Left forelimb (tissue), 1 donor: ENCODE data around the gene ELAVL1.
A peak's percentile ranks its signal among the peaks of the same experiment; 100 is the strongest.
"Not testable (repeated sequence)": the region's sequence is repeated elsewhere in the genome, so short reads cannot be mapped to it uniquely, and the experiment has no call there.

ENCODE experiments used
- DNase-seq: peaks from one replicate; pipeline ENCODE4 v3.0.0-alpha.2; 2018; ENCODE audit warnings: low spot score

The ELAVL1 gene

DNA sequence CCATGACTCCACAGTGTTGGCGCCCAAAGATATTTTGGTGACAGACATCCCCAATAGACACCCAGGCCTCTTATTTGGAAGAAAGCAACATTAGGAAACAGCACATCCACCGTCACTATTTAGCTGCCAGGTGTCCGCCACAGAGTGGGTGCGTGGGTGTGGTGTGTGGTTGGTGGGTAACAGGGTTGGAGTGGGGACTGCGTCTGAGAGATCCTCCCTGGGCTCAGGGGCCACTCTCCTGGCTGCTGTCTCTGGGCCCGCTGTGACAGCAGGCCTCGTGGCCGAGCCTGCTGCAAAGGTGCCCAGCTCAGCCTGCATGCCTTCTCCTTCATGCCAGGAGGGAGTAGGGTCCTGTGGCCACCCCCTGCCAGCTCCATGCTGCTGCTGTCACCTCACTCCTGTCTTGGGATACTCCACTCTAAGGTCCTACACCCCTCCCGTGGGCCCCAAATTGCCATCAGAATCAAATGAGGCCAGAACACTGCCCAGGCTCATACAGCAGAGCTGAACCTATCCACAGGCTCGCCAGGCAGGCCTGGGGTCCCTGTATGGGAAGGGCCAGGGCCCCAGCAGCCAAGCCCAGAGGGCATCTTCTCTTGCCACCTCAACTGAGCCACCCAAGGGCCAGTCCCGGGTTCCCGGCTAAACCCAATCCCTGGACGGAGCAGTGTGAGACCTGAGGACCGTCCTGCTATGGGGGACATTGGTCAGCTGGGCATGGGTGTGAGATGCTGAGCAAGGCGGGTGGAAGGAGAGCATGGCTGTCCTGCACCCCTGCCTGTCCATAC, 37.2 kb downstream of the ELAVL1 start:
- no peak for DNase-seq

DNA sequence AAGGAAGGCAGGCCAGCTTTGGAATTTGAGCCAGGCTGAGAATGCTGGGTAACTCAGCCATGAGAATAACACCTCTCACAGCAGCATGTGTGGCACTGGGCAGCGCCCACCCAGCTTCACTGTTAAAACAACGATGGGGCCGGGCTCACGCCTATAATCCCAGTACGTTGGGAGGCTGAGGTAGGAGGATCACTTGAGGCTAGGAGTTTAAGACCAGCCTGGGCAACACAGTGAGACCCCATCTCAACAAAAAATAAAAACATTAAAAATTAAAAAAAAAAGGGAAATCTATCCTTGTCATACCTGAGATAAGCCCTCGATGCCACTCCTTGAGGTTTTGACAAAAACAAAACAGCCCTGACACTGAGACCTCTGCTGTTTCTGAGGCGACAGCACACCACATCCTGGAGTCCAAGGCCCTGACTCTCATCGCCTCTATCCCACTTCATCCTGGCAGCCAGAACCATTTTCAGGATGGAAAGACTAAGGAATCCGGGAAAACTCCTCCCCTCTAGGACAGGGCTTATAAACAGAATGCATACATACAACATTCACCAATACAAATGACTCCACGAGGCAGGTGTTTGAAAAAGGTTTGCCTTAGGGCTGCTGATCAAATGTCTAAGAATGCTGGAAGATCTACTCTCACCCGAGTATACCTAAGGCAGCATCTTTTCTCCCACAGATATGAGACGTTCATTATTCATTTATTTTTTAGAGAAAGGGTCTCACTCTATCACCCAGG, 39.3 kb downstream of the ELAVL1 start:
- no peak for DNase-seq

DNA sequence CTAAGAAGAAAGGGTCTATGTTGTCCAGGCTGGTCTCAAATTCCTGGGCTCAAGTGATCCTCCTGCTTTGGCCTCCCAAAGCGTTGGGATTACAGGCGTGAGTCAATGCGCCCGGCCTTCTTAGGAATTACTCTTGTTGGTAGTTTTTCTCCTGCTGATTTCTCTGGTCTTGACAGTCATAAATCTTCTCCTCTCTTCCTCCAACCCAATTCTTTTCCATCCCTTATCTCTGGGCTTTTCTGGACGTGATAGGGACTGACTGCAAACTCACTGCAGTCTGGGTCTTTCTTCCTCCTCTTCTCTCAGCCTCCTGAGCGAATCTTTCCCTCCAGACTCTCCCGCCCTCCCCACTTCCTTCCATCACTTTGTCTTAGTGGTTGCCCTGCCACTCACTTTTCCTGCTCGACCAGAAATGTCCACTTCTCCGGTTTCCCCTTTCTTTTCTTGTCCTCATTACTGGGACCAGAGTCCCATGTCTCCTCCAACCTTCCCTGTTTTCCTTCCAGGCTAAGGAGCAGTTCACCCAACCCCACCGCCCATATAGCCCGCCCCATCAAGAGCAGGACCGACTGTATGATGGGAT, 40.1 kb downstream of the ELAVL1 start:
- no peak for DNase-seq

DNA sequence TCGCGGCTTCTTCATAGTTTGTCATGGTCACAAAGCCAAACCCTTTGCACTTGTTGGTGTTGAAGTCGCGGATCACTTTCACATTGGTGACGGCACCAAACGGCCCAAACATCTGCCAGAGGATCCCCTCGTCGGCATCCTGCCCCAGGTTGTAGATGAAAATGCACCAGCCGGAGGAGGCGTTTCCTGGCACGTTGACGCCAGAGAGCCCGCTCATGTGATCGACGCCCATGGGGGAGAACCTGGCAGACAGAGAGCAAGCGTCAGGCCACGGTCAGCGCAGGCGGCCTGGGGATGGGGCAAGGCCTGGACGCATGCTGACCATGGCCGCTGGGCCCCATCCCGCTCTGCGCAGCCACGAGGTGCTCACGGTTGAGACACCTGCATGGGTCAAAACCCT, 41.9 kb downstream of the ELAVL1 start:
- DNase-seq, result no peak

DNA sequence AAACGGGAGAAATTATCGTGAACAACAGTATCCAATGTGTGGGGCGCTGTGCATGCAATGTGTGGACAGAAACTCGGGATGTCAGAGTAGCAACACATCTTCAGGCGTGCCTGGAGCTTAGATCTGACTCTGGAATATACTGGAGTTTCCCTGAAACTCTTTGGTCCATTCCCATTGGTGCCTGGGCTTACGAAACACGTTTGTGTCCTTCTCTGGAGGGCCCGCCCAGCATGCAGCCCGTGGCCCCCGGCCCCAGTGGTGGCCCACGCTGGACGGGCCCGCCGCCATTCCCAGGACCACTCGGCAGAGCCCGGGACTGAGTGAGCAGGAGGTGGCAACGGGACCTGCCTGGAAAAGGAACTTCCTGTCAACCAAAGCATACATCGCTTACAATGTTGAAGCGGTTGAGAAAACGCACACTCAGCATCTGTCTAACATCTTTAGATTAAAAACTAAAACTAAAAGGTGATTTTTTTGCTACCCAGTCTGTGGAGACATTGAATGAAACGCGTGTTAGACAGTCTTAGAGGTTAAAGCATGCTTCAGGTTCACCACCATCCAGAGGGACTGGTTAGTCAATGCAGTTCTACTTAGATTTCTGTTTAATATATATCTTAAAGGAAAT, 42.7 kb downstream of the ELAVL1 start:
- no peak for DNase-seq

DNA sequence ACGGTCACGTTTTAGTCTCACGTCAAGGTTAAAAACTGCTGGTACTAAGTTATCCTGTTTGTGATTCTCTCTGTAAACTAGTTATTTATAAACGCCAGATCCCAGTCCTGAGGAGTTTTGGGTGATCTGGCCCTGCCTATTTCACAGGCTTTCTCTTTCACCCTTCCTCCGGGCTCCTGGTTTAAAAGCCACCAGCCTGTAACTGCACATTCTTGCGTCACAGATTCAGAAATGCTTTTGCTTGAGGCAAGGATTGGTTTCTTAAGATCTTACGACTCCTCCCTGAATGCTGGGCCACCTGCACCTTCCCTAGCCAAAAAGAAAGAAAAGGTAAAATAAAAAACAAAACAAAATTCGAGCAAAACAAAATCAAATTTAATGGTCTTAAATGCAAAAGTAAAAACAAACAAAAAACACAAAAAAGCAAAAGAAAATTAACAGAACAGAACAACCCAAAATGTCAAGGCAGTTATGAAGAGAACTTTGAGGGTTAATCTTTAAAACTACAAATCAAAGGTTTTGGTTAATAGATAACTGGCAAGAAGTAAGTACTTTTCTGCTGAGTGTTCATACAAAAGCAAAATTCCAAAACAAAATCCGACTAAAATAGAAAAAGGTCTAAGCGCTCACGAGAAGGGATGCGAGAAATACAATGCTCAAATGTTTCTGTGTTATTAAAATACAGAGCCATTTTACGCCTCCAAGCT, 43.4 kb downstream of the ELAVL1 start:
- no peak for DNase-seq

DNA sequence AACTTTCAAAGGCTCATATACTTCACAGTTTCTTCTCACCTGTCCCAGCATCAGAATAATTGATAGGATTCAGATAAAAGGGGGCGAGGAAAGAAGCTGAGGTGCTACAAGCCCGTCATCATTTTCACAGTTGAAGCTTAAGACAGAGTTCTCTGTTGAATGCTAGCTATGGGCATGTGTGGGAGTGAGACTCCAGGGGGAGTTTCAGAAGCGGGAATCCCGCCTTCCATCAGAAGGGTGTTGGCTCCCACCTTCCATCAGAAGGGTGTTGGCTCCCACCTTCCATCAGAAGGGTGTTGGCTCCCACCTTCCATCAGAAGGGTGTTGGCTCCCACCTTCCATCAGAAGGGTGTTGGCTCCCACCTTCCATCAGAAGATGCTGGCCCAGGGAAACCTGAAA, 44.4 kb downstream of the ELAVL1 start:
- DNase-seq, result not testable (repeated sequence)

DNA sequence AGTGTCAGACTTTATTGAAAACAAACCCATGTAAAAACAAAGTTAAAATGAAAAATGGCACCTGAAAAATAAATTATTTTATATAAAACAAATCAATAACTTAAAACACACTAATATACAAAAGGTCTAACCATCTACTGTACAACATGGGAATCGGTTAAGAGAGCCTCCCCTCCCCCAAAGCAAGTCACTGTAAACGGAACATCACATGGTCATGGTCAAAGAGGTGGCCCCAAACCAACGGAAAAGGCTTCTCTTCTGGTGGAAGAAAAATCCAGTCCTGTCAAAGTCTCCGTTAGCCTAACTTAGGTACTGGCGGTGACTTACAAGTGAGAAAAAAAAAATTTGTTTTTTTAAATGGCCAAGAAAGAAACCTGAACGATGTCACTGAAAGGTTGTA, 46.2 kb downstream of the ELAVL1 start:
- DNase-seq, result no peak

DNA sequence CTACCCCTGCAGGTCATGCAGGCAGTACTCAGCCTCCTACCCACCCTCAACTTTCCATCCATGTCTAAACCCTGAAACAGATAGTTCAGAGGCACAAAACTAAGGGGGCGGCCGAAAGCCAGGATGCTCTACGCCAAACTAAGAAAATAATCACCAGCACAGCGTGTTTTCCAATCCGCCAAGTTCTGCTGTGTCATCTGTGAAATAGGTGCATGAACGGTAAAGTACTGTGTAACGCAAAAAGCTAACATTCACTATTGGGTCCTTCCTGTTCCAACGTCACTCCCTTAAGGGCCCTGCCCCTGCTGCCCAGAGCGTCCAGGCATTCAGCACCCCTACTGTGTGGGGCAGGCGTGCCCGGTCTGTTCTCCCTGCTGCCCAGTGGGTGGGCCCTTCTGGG, 49.7 kb downstream of the ELAVL1 start:
- DNase-seq, result no peak

DNA sequence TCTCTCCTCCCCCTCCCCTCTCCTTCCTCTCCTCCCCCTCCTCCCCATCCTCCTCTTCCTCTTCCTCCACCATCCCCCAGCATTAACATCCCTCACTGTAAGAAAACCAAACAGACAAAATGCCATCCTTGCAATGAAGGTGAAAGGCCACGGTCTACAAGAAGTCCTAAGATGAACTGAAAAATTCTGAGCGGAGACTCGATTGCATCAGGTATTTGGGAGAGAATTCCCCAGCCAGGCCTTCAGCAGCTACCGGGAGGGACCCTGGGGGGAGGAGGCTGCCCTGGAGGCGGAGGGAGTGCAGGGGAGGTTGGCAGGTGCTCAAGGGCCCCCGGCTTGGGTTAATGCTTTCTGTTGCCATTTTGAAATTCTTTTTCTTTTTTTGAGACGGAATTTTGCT, 51.9 kb downstream of the ELAVL1 start:
- no peak for DNase-seq

DNA sequence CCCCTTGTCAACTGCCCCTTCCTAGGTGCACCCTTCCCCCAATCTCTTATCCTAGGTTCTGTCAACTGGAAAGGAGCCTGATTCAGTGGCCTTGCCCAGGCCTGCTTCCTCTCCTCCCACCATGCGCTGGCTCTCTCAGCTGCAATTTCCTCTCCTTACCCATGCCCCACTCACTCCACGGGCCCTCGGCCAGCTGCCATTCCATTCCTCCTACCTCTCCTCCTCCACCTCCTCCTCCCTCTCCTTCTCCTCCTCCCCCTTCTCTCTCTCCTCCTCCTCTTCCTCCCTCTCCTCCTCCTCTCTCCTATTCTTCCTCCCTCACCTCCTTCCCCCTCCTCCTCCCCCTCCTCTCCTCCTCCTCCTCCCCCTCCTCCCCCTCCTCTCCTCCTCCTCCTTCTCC, 52.4 kb downstream of the ELAVL1 start:
- DNase-seq, result no peak

DNA sequence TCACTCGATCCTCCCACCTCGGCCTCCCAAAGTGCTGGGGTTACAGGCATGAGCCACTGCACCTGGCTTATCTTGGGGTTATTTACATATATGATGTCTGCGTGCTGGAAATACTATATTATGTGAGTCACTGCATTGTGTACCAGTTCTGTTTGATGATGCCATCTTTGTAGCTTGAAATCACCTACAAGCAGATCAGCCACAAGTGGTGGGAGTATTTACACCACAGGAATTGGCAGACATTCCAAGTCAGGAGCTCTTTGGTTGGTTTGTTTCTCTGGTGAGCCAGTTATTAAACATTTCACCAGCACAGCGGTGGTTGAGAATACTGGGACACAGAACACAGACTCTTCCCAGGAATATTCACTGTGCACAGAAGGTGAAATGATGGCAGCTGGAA, 57.5 kb downstream of the ELAVL1 start:
- no peak for DNase-seq

DNA sequence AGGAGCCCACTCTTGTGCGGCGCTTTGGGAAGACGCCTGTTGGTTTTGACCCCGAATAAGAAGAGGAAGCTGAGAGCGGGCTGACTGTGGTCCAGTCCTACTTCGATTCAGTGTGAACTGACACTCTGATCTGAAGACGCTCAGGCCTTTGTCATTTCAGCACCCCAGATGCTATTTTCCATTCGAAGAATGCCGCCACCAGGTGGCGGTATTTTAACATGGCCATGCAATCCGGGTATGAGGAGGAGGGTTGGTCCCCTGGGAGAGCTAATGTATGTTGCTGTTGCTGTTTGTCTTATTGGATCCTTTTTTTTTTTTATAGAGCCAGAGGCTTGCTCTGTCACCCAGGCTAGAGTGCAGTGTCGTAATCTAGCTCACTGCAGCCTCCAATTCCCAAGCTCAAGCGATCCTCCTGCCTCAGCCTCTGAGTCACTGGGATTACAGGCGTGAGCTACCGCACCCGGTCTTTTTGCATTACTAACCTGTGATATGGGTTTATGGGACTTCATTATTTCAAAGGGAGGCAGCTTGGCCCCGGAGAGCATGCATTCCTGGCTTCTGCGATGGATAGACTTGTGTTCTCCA, 61.2 kb downstream of the ELAVL1 start:
- peak; percentile 87 for DNase-seq

DNA sequence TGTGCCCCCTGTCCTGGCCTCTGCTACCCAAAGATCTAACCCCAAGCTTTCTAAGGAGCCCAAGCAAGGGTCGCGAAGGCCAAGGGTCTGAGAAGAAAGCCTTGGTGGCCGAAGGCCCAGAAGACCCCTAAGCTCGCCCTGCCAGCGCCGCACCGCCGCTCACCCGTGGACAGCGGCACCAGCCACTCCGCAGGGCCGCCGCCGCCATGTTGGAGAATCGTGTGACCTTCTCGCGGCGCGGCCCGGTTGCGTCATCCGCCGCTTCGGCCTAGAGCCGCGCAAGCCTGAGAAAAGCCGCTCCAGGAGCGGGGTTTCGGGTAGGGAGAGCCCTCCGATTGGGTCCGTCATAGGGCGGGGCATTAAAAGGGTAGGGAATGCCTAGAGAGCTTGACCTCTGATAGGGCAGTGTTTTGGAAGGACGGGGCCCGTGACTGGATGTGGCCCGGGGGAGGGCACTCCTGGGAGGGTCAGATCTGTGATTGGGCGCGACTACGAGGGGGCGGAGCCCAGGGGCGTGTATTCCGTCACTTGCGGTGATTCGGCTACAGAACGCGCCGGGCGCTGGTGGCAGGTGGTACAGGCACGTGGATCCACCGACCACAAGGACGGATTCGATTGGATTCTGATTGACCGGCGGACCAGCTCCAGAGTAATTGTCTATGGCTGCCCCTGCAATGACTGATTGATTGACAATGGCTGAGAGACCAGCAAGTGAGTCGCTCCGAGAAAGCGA, 61.8 kb downstream of the ELAVL1 start, which contains the start of gene TIMM44:
Gene TIMM44, minus strand, starts transcription at position 223 of the 733 bp plus-strand sequence. Its CDS starts 15 bp downstream, at position 208.
- peak; percentile 99 for DNase-seq

DNA sequence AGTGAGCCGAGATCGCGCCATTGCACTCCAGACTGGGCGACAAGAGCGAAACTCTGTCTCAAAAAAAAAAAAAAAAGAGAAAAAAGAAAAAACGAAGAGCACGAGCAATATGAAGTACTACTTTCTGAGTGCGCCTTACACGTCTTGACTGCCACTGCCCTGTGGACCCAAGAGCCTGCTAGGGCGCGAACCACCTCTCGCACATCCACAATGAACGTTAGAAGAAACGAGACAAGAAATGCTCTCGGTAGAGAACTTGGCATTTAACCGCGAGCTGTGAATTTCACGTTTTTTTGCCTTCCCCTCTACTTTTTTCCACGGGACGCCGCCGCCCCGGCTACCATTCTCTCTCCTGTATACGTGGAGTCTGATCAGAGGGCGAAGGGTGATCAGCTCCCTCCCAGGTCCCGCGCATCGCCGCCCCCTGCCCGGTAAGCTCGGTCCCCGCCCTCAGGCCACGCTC, 62.4 kb downstream of the ELAVL1 start:
- DNase-seq, result no peak

DNA sequence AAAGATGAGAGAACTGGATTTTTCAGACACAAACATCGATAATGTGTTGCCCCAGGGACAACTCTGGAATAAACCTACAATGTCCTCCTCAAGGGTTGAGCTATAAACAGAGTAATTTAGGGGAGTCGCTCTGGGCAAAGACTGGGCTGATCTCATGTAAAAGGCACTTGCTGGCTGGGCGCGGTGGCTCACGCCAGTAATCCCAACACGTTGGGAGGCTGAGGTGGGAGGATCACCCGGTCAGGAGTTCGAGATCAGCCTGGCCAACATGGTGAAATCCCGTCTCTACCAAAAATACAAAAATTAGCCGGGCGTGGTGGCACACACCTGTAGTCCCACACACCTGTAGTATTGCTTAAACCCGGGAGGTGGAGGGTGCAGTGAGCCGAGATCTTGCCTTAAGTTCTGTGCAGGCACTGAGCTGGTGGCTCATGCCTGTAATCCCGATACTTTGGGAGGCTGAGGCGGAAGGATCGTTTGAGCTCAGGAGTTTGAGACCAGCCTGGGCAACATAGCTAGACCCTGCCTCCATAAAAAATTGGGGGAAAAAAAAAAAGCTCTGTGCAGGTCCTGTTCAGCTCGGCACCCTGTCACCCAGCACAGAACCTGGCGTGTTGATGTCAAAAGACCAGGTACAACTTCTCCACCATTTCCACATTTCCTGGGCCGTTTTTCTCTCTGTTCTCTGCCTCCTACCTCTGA, 63.4 kb downstream of the ELAVL1 start:
- no peak for DNase-seq

DNA sequence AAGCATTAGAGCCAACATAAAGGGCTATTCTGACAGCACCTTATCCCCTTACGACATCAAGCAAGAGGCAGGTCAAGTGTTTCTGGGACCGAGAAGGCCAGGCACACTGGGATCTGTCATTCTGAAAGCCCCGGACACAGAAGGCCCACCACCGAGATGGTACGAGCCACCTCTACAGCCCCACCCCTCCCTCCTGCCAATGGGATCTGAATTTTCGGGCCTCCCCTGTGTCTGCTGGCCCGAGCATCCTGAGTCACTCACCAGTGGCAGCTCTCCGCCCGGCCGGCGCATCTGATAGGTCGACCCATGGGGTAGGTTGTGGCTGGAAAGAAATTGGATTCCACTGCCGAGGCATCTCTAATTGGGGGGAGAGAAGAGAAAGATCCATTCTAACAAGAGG, 64.6 kb downstream of the ELAVL1 start:
- no peak for DNase-seq

DNA sequence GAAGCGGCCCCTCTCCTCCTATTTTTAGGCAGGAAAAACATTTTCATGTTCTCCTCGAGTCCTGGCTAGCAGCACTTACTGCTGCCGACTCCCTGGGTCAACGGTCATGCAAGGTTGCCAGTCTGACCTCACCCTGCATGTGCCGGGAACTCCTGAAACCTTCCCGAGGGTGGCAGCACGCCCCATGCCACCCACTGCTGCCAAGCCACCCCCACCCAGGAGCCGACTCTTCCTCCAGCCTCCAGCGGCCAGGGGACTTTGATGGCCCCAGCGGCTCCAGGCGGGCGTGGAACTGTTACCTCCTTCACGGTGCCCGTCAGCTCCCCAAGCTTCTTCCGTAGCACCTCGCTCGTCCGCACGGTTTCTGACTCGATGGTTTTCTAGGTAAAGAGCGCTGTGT, 70.7 kb downstream of the ELAVL1 start:
- no peak for DNase-seq

DNA sequence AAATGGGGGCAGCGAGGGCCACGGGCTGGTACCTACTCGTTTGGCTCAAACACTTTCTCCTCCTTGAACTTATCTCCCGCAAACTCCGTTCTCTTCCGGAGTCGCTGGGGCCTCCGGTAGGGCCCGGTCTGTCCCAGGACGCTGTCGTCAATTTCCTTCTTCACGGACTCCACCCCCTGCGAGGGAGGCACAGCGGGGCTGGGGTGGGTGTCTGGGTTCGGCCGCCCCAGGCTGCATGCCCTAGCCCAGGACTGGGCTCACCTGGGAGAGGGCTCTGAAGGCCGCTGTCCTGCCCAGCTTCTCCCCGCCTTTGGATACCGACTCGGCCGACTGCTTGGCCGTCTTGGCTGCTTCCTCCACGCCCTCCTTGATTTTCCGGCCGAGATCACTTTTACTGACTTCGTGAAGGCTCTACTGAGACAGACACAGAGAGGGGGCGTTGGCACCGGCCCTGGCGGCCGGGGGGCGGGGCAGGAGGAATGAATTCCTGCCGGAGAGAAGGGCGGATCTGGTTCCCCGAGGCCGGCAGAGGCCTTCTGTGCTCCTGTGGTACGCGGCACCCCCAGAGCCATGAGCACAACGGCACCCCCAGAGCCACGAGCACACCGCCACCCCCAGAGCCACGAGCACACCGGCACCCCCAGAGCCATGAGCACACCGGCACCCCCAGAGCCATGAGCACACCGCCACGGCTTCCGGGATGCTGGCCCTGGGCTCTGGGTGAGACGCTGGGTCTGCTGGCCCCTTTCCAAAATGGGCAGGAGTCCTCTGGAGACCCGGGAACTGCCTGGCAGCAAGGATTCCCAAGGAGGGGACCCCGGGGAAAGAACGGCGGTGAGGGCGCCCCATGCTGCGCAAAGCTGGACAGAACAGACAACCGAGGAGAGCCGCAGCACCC, 71.4 kb downstream of the ELAVL1 start:
- DNase-seq, result no peak
